Activated CD4-positive, CD25-positive, alpha-beta regulatory T cell treated with anti-CD3 and anti-CD28 coated beads, Interleukin-2, amount 50 U/mL, for 72 hours (primary cell): Measurements from ENCODE around the gene KEL.

Experiments
- DNase-seq: peaks from one replicate; pipeline ENCODE4 v3.0.0; 2021

The KEL gene

GRCh38 chr7:142961595-142961972 is 579 bp downstream of the KEL start:
- no peak for DNase-seq

- no peak for DNase-seq
Measured at GRCh38 chr7:142960955-142961512, 1.1 kb downstream of the KEL start.

- DNase-seq, result no peak
Measured at GRCh38 chr7:142959202-142959601, 3.0 kb downstream of the KEL start.

GRCh38 chr7:142957723-142958122 is 4.4 kb downstream of the KEL start:
- DNase-seq, result no peak

GRCh38 chr7:142956951-142957623 is 5.1 kb downstream of the KEL start:
- DNase-seq, result no peak

GRCh38 chr7:142954680-142955268 is 7.4 kb downstream of the KEL start:
- no peak for DNase-seq

- DNase-seq, result no peak
Measured at GRCh38 chr7:142950235-142950634, 11.9 kb downstream of the KEL start.

- no peak for DNase-seq
Measured at GRCh38 chr7:142948603-142949002, 13.6 kb downstream of the KEL start.

GRCh38 chr7:142945001-142945400 is 17.2 kb downstream of the KEL start:
- no peak for DNase-seq

GRCh38 chr7:142943706-142944268 is 18.4 kb downstream of the KEL start:
- DNase-seq, result no peak

GRCh38 chr7:142942746-142943145 is 19.4 kb downstream of the KEL start:
- no peak for DNase-seq

GRCh38 chr7:142941541-142941940 is 20.6 kb downstream of the KEL start:
- no peak for DNase-seq

GRCh38 chr7:142940966-142941535 is 21.1 kb downstream of the KEL start:
- no peak for DNase-seq

GRCh38 chr7:142939226-142939910 is 22.8 kb downstream of the KEL start, which contains the start of gene LLCFC1:
TSS of gene LLCFC1 (plus strand) at chr7:142939484. CDS start at chr7:142939622, 138 bp downstream.
- no peak for DNase-seq

- DNase-seq, result no peak
Measured at GRCh38 chr7:142938611-142939010, 23.6 kb downstream of the KEL start.

- DNase-seq, result no peak
Measured at GRCh38 chr7:142935941-142936565, 26.1 kb downstream of the KEL start.

GRCh38 chr7:142934056-142934455 is 28.1 kb downstream of the KEL start:
- DNase-seq, result no peak

- no peak for DNase-seq
Measured at GRCh38 chr7:142933624-142934023, 28.5 kb downstream of the KEL start, which contains the start of gene TRPV5. TSS of gene TRPV5 (minus strand) at chr7:142933746. CDS start at chr7:142933459, 287 bp downstream.

GRCh38 chr7:142933092-142933475 is 29.1 kb downstream of the KEL start:
- DNase-seq, result no peak

- DNase-seq, result no peak
Measured at GRCh38 chr7:142932386-142933091, 29.6 kb downstream of the KEL start.

- no peak for DNase-seq
Measured at GRCh38 chr7:142930126-142930730, 31.9 kb downstream of the KEL start.

GRCh38 chr7:142927949-142928348 is 34.2 kb downstream of the KEL start:
- no peak for DNase-seq
